ENCODE measurements around the gene RASL10B. TPM values are rescaled to one million over a fixed set of nuclear protein-coding genes. Genes with fewer than 3 reads are reported as not detected.

RASL10B gene
- total and polyA plus RNA-seq, 9 donors, result 2.3 to 14.8 (median 6.6) TPM

DNA sequence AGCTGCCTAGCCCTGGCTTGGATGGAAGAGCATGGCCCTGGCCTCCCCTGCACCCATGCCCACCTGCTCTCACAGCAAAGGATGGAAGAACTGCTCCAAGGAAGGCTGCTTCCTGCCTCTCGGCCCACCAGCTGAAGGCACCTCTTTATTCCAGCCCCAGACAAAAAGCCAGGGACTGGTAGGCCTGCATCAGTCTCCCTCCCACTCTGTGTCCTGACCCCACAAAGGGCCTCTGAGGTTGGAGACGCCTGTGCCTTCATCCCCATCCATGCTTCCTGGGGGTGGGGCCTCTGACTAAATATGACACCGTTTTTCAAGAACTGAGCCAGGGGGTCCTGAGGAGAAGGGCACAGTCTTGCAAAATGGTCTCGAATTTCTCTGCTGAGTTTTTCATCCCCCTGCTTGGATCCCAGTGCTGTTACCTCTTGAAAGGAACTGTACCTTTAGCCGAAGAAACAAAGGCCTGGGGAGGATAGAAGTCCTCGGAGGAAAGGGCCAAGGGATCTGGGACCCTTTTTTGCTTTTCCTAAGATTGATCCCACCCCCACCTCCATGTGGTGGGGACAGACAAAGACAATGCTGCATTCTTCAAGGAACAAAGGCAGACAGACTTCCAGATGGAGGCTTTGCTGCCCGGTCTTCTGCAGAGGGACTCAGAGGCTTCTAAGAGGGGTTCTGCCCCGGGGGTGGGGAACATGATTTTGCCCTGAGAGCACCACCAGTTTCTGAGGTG is 34.5 kb downstream of the RASL10B start:
- intact Hi-C loops (cut with DNase I), result loop anchor here in 3 of 4 donors (2.0 to 10.0 kb wide), 3 partner anchors 39 to 719 kb away; partner anchors contain the start of genes TAF15 (in 1 of the 3) and ZNHIT3 (in 1 of the 3)
- TF ChIP-seq EP300 (IDR thresholded peaks at IDR 0.05), result no peak
- TF ChIP-seq POLR2A (IDR thresholded peaks at IDR 0.05), result no peak
- no peak for TF ChIP-seq CTCF (IDR thresholded peaks at IDR 0.05)
- no peak overlapping the region for H3K27ac ChIP-seq

DNA sequence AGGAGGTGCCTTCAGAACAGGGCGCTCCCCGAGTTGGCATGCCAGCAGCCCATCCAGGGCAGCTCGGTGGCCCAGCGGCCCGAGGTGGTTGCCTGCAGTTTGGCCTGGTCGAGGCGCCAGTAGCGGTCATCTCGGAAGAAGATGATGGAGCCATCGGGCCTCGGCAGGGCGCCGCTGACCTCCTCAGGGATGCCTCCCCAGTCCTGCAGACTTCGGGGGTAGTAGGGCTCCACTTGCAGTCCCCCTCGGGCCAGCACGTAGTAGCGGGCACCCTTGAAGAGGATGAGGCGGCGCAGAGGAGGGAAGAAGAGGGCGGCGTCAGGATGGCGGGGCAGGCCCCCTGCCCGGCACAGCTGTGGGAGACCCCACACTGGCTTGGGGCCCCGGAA is 35.0 kb downstream of the RASL10B start:
- intact Hi-C loops (cut with DNase I), result loop anchor here in 1 of 4 donors (5.0 to 10.0 kb wide), 2 partner anchors 41 to 718 kb away; partner anchors contain the start of genes TAF15 and ZNHIT3
- no peak for DNase-seq
- Histone ChIP-seq H3K36me3 (no peaks in the 10 kb centered on the region), H3K4me3 (no peak overlapping the region), H3K27ac (no peak overlapping the region), H3K9me3 (no peaks in the 10 kb centered on the region), H3K27me3 (no peaks in the 10 kb centered on the region), H3K4me1 (ENCODE audit: insufficient read depth) (peaks cover 3% of the 10 kb centered on the region)
- 89 to 93% (median 91%) methylated on average over 23 to 24 of the region's 24 CpGs for WGBS, 3 donors
- TF ChIP-seq EP300 (IDR thresholded peaks at IDR 0.05), result no peak
- no peak for TF ChIP-seq POLR2A (IDR thresholded peaks at IDR 0.05)
- no peak for TF ChIP-seq CTCF (IDR thresholded peaks at IDR 0.05)

More for the DNA sequence above, 34.5 kb downstream of the RASL10B start:
- H3K9me3 ChIP-seq, result no peaks in the 10 kb centered on the region
- H3K4me3 ChIP-seq, result no peak overlapping the region
- DNase-seq, result no peak
- WGBS, 3 donors, result 62 to 73% (median 71%) methylated on average over 8 of the region's 8 CpGs
- peaks cover 3% of the 10 kb centered on the region for H3K4me1 ChIP-seq (ENCODE audit: insufficient read depth)
- no peaks in the 10 kb centered on the region for H3K36me3 ChIP-seq
- H3K27me3 ChIP-seq, result no peaks in the 10 kb centered on the region

- TF ChIP-seq CTCF (IDR thresholded peaks at IDR 0.05), result no peak
- no peak for TF ChIP-seq EP300 (IDR thresholded peaks at IDR 0.05)
- TF ChIP-seq POLR2A (IDR thresholded peaks at IDR 0.05), result no peak
- no peaks in the 10 kb centered on the region for H3K36me3 ChIP-seq
- H3K4me3 ChIP-seq, result no peak overlapping the region
- no peak overlapping the region for H3K27ac ChIP-seq
- H3K9me3 ChIP-seq, result no peaks in the 10 kb centered on the region
- intact Hi-C loops (cut with DNase I), result loop anchor here in 1 of 4 donors (5.0 to 10.0 kb wide), 2 partner anchors 40 to 718 kb away; partner anchors contain the start of genes TAF15 and ZNHIT3
- WGBS, 3 donors, result 46 to 53% (median 52%) methylated on average over 7 of the region's 7 CpGs
- H3K4me1 ChIP-seq (ENCODE audit: insufficient read depth), result peaks cover 3% of the 10 kb centered on the region
- H3K27me3 ChIP-seq, result no peaks in the 10 kb centered on the region
- DNase-seq, result no peak
These were observed 35.6 kb downstream of the RASL10B start for GRCh38 chr17:35766903-35767510.

GRCh38 chr17:35768797-35769196 is 37.4 kb downstream of the RASL10B start:
- TF ChIP-seq CTCF (IDR thresholded peaks at IDR 0.05) (no peak), POLR2A (IDR thresholded peaks at IDR 0.05) (no peak), EP300 (IDR thresholded peaks at IDR 0.05) (no peak)

More at GRCh38 chr17:35768797-35769196, 37.4 kb downstream of the RASL10B start:
- Histone ChIP-seq H3K27me3 (no peaks in the 10 kb centered on the region), H3K27ac (no peak overlapping the region), H3K4me3 (no peak overlapping the region), H3K4me1 (ENCODE audit: insufficient read depth) (peaks cover 3% of the 10 kb centered on the region), H3K36me3 (no peaks in the 10 kb centered on the region), H3K9me3 (no peaks in the 10 kb centered on the region)
- no peak for DNase-seq
- WGBS, 3 donors, result 88 to 89% (median 89%) methylated on average over 2 of the region's 2 CpGs
- intact Hi-C loops (cut with DNase I), result loop anchor here in 1 of 4 donors (5.0 to 10.0 kb wide), 2 partner anchors 39 to 716 kb away; partner anchors contain the start of genes TAF15 and ZNHIT3
